Activated CD8-positive, alpha-beta T cell treated with anti-CD3 and anti-CD28 coated beads for 36 hours (primary cell): ENCODE results near the gene NOTCH2. TPM values are rescaled to one million over a fixed set of nuclear protein-coding genes. Genes with fewer than 3 reads are reported as not detected.

Experiments used
- ATAC-seq: fragments of 200-7000 bp; cut with Tn5 transposase; one replicate; pipeline ENCODE4 v1.10.0; 2021; ENCODE audit warnings: mild to moderate bottlenecking, moderate library complexity
- CTCF ChIA-PET: fragments of 350-600 bp; sonication (Branson Sonifier 250); formaldehyde crosslinking; loops from one replicate; lab custom pipeline; 2021; ENCODE audit warnings: antibody characterized with exemption; lab: Charles Lee
- POLR2A ChIA-PET: fragments of 350-600 bp; sonication (Branson Sonifier 250); formaldehyde crosslinking; loops from one replicate; lab custom pipeline; 2021; ENCODE audit warnings: antibody characterized with exemption; lab: Charles Lee
- DNase-seq: peaks from one replicate; pipeline ENCODE4 v3.0.0-alpha.2; 2020
- H3K27ac Mint-ChIP-seq: one replicate; pipeline ENCODE4 v1.8.0; 2021; ENCODE audit warnings: mild to moderate bottlenecking, mixed read lengths
- H3K27me3 Mint-ChIP-seq: one replicate; pipeline ENCODE4 v1.8.0; 2021; ENCODE audit warnings: mixed read lengths
- H3K36me3 Mint-ChIP-seq: one replicate; pipeline ENCODE4 v1.8.0; 2021; ENCODE audit warnings: low read depth, mixed read lengths
- H3K4me1 Mint-ChIP-seq: one replicate; pipeline ENCODE4 v1.8.0; 2021; ENCODE audit warnings: low read depth, mixed read lengths
- H3K4me3 Mint-ChIP-seq: one replicate; pipeline ENCODE4 v1.8.0; 2021; ENCODE audit warnings: mild to moderate bottlenecking, moderate library complexity, mixed read lengths
- H3K9me3 Mint-ChIP-seq: one replicate; pipeline ENCODE4 v1.8.0; 2021; ENCODE audit warnings: mixed read lengths
- CTCF ChIP-seq: fragments of 200-600 bp; IDR thresholded peaks from one replicate; pipeline ENCODE4 v1.8.0; 2022; ENCODE audit warnings: antibody characterized with exemption, mild to moderate bottlenecking
- intact Hi-C: fragments of 100-400 bp; cut with micrococcal nuclease; formaldehyde crosslinking; loops from one replicate; pipeline ENCODE4 v1.10.0; 2022
- total RNA-seq, 2 experiments: library from RNA; stranded (reverse); gene quantifications; one replicate each; pipeline ENCODE4 v1.2.3, GENCODE V29; 2021

Gene NOTCH2
- total RNA-seq, 2 experiments from 2014 or later = 37.6 to 41.3 TPM

DNA sequence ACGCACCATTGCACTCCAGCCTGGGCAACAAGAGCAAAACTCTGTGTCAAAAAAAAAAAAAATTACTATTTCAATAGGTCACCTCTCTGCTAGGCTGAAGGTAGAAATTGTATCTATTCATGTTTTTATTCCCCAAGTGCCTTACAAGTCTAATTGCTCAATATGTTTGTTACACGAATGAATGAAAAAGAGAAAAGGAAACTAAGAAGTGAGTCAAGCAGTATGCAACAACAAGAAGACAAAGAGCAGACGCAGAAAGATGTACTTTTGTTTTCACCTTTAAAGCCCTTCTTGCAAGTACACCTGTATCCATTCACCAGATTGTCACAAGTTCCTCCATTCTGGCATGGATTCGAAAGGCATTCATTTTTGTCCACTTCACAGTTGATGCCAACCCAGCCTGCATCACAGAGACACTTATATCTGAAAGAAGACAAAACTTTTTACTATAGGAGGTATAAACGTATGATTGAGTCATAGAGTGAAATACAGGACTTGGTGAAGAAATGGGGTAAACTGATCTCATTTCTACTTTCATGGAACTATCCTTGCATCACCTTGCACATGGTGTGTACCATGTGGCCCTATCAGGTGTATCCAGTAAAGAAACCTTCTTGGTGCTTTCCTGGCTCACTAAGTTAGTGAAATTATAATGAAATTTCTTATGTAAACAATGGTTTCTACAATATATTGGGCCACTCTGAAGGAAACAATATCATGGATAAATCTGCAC, 116.0 kb downstream of the NOTCH2 start:
- Mint-ChIP-seq H3K4me3 (no peak overlapping the region), H3K27me3 (no peaks in the 10 kb centered on the region), H3K4me1 (peaks cover 4% of the 10 kb centered on the region), H3K36me3 (peaks cover 12% of the 10 kb centered on the region), H3K9me3 (no peaks in the 10 kb centered on the region), H3K27ac (no peak overlapping the region)
- intact Hi-C loops = no loop called here
- ChIA-PET POLR2A (no interaction called here), CTCF (interaction anchor here (1.6 kb wide), 1 partner anchor 67 kb away, joined by 5 read pairs; no protein-coding TSS in a partner anchor)
- no peak for TF ChIP-seq CTCF
- no peak for ATAC-seq
- no peak for DNase-seq

DNA sequence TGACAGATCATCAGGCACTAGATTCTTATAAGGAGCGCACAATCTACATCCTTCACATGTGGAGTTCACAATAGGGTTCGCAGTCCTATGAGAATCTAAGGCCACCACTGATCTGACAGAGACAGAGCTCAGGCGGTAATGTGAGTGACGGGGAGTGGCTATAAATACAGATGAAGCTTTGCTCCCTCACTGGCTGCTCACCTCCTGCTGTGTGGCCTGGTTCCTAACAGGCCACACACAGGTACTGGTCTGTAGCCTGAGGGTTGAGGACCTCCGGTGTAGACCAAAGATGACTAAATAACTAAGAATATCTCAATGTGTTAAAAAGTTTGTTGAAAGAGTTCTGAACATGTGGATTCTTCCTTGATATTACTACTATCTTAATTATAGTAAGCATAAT, 117.0 kb downstream of the NOTCH2 start:
- Mint-ChIP-seq H3K27ac (no peak overlapping the region), H3K9me3 (no peaks in the 10 kb centered on the region), H3K36me3 (peaks cover 12% of the 10 kb centered on the region), H3K4me3 (no peak overlapping the region), H3K4me1 (peaks cover 4% of the 10 kb centered on the region), H3K27me3 (no peaks in the 10 kb centered on the region)
- ATAC-seq (no peak), DNase-seq (no peak)
- TF ChIP-seq CTCF = no peak
- CTCF ChIA-PET = no interaction called here
- POLR2A ChIA-PET = interaction anchor here (1.4 kb wide), 1 partner anchor 17 kb away, joined by 3 read pairs; no protein-coding TSS in a partner anchor
- intact Hi-C loops = no loop called here

DNA sequence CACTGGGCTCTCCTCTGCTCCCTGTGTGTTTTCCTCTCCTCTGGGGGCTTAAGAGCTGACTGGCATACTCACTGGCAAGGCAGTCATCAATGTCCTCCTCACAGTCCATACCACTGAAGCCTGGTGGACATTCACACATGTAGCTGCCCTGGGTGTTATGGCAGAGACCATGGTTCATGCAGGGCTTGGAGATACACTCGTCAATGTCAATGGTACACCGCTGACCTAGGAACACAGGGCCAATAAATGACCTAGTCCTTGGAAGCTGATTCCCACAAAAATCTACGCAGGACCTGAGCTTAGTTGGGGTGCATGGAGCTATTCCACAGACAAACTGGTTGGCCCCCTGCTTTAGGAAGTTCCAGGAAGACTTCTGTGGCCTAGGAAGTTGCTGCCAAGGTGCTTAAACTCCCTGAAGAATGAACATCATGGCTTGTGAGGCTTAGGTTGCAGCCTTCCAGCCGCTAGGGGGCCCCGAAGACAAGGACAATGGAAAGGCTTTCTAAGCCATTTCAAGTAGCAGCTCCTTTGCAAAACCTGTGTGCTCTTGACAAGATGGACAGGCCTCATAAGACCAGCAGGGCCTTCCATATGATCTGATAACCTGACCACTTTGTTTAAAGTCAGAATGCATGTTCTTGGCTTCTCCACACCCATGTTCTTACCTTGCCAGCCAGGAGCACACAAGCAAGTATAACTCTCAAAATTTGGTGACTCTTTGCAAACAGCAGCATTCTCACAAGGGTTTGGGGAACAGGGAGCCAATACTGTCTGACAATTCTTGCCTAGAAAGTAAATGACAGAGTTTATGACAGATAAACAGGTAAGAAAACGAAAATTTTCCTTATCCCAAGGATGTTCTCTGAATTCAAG, 120.9 kb downstream of the NOTCH2 start:
- H3K36me3 Mint-ChIP-seq = peaks cover 10% of the 10 kb centered on the region
- H3K4me1 Mint-ChIP-seq = no peaks in the 10 kb centered on the region
- no peaks in the 10 kb centered on the region for H3K27me3 Mint-ChIP-seq
- POLR2A ChIA-PET = no interaction called here
- H3K27ac Mint-ChIP-seq = no peak overlapping the region
- ATAC-seq = peak; percentile 72
- intact Hi-C loops = no loop called here
- no peaks in the 10 kb centered on the region for H3K9me3 Mint-ChIP-seq
- TF ChIP-seq CTCF = peak; percentile 68
- peak; percentile 89 for DNase-seq
- CTCF ChIA-PET = interaction anchor here (0.6 to 7.5 kb wide), 20 partner anchors 9 to 229 kb away, joined by 3 to 93 read pairs (median 4); partner anchors contain the start of gene HMGCS2
- H3K4me3 Mint-ChIP-seq = no peak overlapping the region

DNA sequence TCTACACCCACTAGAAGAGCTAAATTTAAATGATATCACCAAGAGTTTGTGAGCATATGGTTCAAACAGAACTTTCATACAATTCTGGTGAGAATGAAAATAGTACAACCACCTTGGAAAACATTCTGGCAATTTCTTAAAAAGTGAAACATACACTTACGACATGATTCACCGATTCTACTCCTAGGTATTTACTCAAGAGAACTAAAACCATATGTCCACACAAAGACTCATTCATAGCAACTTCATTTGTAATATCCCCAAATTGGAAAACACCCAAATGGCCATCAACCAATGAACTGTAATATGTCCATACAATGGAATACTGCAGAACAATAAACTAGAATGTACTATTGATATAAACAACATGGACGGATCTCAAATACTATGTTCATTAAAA, 122.0 kb downstream of the NOTCH2 start:
- TF ChIP-seq CTCF = no peak
- peaks cover 8% of the 10 kb centered on the region for H3K36me3 Mint-ChIP-seq
- ChIA-PET POLR2A (no interaction called here), CTCF (interaction anchor here (1.2 to 7.5 kb wide), 7 partner anchors 8 to 139 kb away, joined by 5 to 93 read pairs (median 9); no protein-coding TSS in a partner anchor)
- H3K27me3 Mint-ChIP-seq = no peaks in the 10 kb centered on the region
- DNase-seq (no peak), ATAC-seq (no peak)
- no peaks in the 10 kb centered on the region for H3K4me1 Mint-ChIP-seq
- intact Hi-C loops = no loop called here
- H3K4me3 Mint-ChIP-seq = no peak overlapping the region
- H3K9me3 Mint-ChIP-seq = no peaks in the 10 kb centered on the region
- no peak overlapping the region for H3K27ac Mint-ChIP-seq
